PC-3 (cell line): Measurements from ENCODE around the gene FLNB. TPM values are rescaled to one million over a fixed set of nuclear protein-coding genes. Genes with fewer than 3 reads are reported as not detected.

Experiments
- ATAC-seq: fragments of 200-7000 bp; cut with Tn5 transposase; 2 replicates; pipeline ENCODE4 v1.9.1; 2020; ENCODE audit warnings: mild to moderate bottlenecking, moderate library complexity
- BruUV-seq: library from RNA; stranded (reverse); fragments of 400-500 nt; replicated peaks from 2 replicates; lab custom pipeline; 2021; lab: Mats Ljungman, UMichigan
- CTCF ChIA-PET: fragments of 300-600 bp; sonication (Branson Sonifier 250); formaldehyde crosslinking; loops from one replicate; lab custom pipeline; 2022; ENCODE audit warnings: antibody characterized with exemption; lab: Charles Lee
- POLR2A ChIA-PET: fragments of 300-600 bp; sonication (Branson Sonifier 250); formaldehyde crosslinking; loops from one replicate; lab custom pipeline; 2022; ENCODE audit warnings: antibody characterized with exemption; ENCODE audit not compliant: unreplicated experiment; lab: Charles Lee
- DNase-seq: peaks from one replicate; pipeline ENCODE4 v3.0.0-alpha.2; 2015
- H2AFZ ChIP-seq: fragments of 300-600 bp; sonication (generic); 2 replicates; pipeline ENCODE4 v1.6.0; 2016; ENCODE audit warnings: antibody characterized with exemption, low read length
- H3F3A ChIP-seq: fragments of 300-600 bp; sonication (generic); one replicate; pipeline ENCODE4 v1.6.0; 2017; ENCODE audit warnings: antibody characterized with exemption, low read length, control low read depth, mild to moderate bottlenecking; ENCODE audit not compliant: unreplicated experiment
- H3K27ac ChIP-seq: fragments of 300-600 bp; sonication (generic); 2 replicates; pipeline ENCODE4 v1.5.1; 2016; ENCODE audit warnings: mild to moderate bottlenecking, low read length
- H3K27me3 ChIP-seq: fragments of 300-600 bp; sonication (generic); 2 replicates; pipeline ENCODE4 v1.6.1; 2016; ENCODE audit warnings: low read length, mixed read lengths
- H3K36me3 ChIP-seq: fragments of 300-600 bp; sonication (generic); 2 replicates; pipeline ENCODE4 v1.6.1; 2016; ENCODE audit warnings: low read depth, mixed run types, low read length, mixed read lengths
- H3K4me1 ChIP-seq: fragments of 300-600 bp; sonication (generic); 2 replicates; pipeline ENCODE4 v1.5.1; 2016; ENCODE audit warnings: low read length; ENCODE audit not compliant: insufficient read depth
- H3K4me2 ChIP-seq: fragments of 300-600 bp; sonication (generic); 2 replicates; pipeline ENCODE4 v1.6.0; 2016; ENCODE audit warnings: low read length
- H3K4me3 ChIP-seq: fragments of 300-600 bp; sonication (generic); 2 replicates; pipeline ENCODE4 v1.5.1; 2016; ENCODE audit warnings: mild to moderate bottlenecking, low read length, mixed read lengths
- H3K79me2 ChIP-seq: fragments of 300-600 bp; sonication (generic); 2 replicates; pipeline ENCODE4 v1.6.1; 2017; ENCODE audit warnings: low read length, mixed read lengths
- H3K9ac ChIP-seq: fragments of 300-600 bp; sonication (generic); 2 replicates; pipeline ENCODE4 v1.6.0; 2016; ENCODE audit warnings: mild to moderate bottlenecking, low read length
- H3K9me2 ChIP-seq: fragments of 300-600 bp; sonication (generic); replicated peaks from 2 replicates; pipeline ENCODE4 v1.6.1; 2016; ENCODE audit warnings: mixed run types, low read length, mixed read lengths
- H3K9me3 ChIP-seq: fragments of 300-600 bp; sonication (generic); 2 replicates; pipeline ENCODE4 v1.6.1; 2016; ENCODE audit warnings: low read length, mixed read lengths
- H4K20me1 ChIP-seq: fragments of 300-600 bp; sonication (generic); 2 replicates; pipeline ENCODE4 v1.6.1; 2016; ENCODE audit warnings: low read length, mixed read lengths
- EZH2 ChIP-seq: fragments of 300-600 bp; sonication (generic); IDR thresholded peaks from one replicate; pipeline ENCODE4 v1.6.1; 2017; ENCODE audit warnings: antibody characterized with exemption, mild to moderate bottlenecking, low read length; ENCODE audit not compliant: unreplicated experiment
- EZH2phosphoT487 ChIP-seq: fragments of 300-600 bp; sonication (generic); IDR thresholded peaks from 2 replicates; pipeline ENCODE4 v1.6.1; 2018; ENCODE audit warnings: mild to moderate bottlenecking, antibody characterized with exemption, low read length, borderline replicate concordance
- intact Hi-C: fragments of 100-400 bp; cut with micrococcal nuclease; formaldehyde crosslinking; loops from 2 replicates; pipeline ENCODE4 v1.9.0; 2023
- total RNA-seq: library from RNA; depleted of rRNA; stranded (reverse); fragments of >200 nt; gene quantifications from 2 replicates; pipeline ENCODE4 v1.2.3, GENCODE V29; 2014
- TF ChIP-seq, protein P1 (sequence below): fragments of 300-600 bp; sonication (generic); conservative IDR thresholded peaks from 2 replicates; pipeline ENCODE4 v1.5.1; 2017; ENCODE audit warnings: antibody characterized with exemption, low read depth, mild to moderate bottlenecking, low read length

Gene FLNB
- total RNA-seq, 1 experiment from 2014 or later, result 505 TPM

DNA sequence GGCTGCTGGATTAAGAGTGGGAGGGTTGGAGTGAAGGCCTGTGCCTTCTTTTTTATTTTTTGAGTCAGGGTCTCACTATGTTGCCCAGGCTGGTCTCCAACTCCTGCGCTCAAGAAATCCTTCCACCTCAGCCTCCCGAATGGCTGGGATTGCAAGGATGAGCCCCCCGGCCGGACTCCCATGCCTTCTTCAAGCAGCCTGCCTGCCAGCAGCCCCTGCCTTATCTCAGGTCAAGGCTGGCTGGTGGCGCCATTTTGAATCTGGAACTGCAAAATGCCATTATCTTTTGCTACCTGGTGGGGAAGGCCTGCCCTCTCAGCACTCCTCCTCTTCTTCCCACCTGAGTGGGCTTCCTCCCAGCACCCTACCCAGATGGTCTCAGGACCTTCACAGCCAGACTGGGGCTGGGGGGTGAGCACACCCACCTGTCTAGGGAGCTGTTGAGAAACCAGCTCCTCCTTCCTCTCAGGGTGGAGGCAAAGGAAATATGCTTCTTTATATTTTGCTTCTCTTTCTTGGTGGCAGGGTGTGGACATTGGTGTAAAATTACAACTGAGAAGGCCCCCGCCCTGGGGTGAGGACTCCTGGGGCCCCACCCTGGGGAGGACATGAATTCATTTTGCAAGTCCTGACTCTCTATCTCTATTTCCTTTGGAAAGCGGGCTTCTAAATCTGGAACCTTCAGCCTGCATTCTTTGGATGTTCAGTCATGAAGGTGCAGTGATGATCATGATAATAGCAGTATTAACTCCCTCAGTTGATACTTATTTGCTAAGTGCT lies 7.7 kb upstream of the FLNB start:
- no peaks in the 10 kb centered on the region for H3K79me2 ChIP-seq
- intact Hi-C loops, result loop anchor here (1.0 to 10.0 kb wide), 2 partner anchors 22 to 136 kb away; no protein-coding TSS in a partner anchor
- POLR2A ChIA-PET, result interaction anchor here (0.7 kb wide), 1 partner anchor 1415 kb away, joined by 5 read pairs; no protein-coding TSS in a partner anchor

DNA sequence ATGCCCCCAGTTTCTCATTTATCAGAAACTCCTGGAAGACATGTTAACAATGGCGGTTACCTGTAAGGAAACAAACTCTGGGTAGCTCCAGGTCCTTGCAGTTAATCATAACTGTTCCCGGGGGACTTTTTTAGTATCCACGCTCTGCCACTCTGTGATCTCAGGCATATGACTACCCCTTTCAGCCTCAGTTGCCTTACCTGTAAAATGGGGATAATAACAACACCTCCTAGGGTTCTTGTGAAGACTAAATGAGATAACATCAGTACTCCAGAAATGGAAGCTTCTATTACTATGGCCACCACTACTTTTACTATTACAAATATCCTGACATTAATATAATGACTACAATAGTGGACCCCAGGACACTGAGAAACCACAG lies 7.1 kb upstream of the FLNB start:
- BruUV-seq, result TSS peak; percentile 62
- CTCF ChIA-PET, result no interaction called here

More for the DNA sequence above, 7.7 kb upstream of the FLNB start:
- Histone ChIP-seq H3K27me3 (no peaks in the 10 kb centered on the region), H3F3A (peaks cover 4% of the 10 kb centered on the region), H4K20me1 (no peaks in the 10 kb centered on the region), H3K36me3 (no peaks in the 10 kb centered on the region), H3K4me2 (peak overlapping the region; percentile 35), H3K4me3 (no peak overlapping the region), H3K27ac (peak overlapping the region; percentile 92), H2AFZ (peak overlapping the region; percentile 13; the same call in 1 of the 2 replicates), H3K9ac (peak overlapping the region; percentile 78), H3K9me2 (no peaks in the 10 kb centered on the region), H3K4me1 (peaks cover 49% of the 10 kb centered on the region), H3K9me3 (no peaks in the 10 kb centered on the region)
- TF ChIP-seq EZH2 (no peak), EZH2phosphoT487 (no peak)
- TF ChIP-seq, protein P1, sequence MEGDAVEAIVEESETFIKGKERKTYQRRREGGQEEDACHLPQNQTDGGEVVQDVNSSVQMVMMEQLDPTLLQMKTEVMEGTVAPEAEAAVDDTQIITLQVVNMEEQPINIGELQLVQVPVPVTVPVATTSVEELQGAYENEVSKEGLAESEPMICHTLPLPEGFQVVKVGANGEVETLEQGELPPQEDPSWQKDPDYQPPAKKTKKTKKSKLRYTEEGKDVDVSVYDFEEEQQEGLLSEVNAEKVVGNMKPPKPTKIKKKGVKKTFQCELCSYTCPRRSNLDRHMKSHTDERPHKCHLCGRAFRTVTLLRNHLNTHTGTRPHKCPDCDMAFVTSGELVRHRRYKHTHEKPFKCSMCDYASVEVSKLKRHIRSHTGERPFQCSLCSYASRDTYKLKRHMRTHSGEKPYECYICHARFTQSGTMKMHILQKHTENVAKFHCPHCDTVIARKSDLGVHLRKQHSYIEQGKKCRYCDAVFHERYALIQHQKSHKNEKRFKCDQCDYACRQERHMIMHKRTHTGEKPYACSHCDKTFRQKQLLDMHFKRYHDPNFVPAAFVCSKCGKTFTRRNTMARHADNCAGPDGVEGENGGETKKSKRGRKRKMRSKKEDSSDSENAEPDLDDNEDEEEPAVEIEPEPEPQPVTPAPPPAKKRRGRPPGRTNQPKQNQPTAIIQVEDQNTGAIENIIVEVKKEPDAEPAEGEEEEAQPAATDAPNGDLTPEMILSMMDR, result no peak
- BruUV-seq, result TSS peak; percentile 83
- CTCF ChIA-PET, result no interaction called here
- ATAC-seq, result peak; percentile 42
- DNase-seq, result peak; percentile 89

More for the DNA sequence above, 7.1 kb upstream of the FLNB start:
- no peaks in the 10 kb centered on the region for H3K36me3 ChIP-seq
- peaks cover 4% of the 10 kb centered on the region for H3F3A ChIP-seq
- H3K4me3 ChIP-seq, result no peak overlapping the region
- H4K20me1 ChIP-seq, result no peaks in the 10 kb centered on the region
- no peaks in the 10 kb centered on the region for H3K9me3 ChIP-seq
- H2AFZ ChIP-seq, result peak overlapping the region; percentile 13; the same call in 1 of the 2 replicates
- peak overlapping the region; percentile 35 for H3K4me2 ChIP-seq
- H3K4me1 ChIP-seq, result peaks cover 54% of the 10 kb centered on the region
- no peak for ATAC-seq
- no peaks in the 10 kb centered on the region for H3K9me2 ChIP-seq
- intact Hi-C loops, result loop anchor here (10.0 kb wide), 1 partner anchor 136 kb away; no protein-coding TSS in a partner anchor
- H3K9ac ChIP-seq, result peak overlapping the region; percentile 78; the same call in 1 of the 2 replicates
- H3K79me2 ChIP-seq, result no peaks in the 10 kb centered on the region
- TF ChIP-seq, protein P1, result no peak
- TF ChIP-seq EZH2 (no peak), EZH2phosphoT487 (no peak)
- POLR2A ChIA-PET, result no interaction called here
- H3K27me3 ChIP-seq, result no peaks in the 10 kb centered on the region
- peak overlapping the region; percentile 92 for H3K27ac ChIP-seq
- no peak for DNase-seq
